ENCODE measurements around the gene LNX2.

Gene LNX2

DNA sequence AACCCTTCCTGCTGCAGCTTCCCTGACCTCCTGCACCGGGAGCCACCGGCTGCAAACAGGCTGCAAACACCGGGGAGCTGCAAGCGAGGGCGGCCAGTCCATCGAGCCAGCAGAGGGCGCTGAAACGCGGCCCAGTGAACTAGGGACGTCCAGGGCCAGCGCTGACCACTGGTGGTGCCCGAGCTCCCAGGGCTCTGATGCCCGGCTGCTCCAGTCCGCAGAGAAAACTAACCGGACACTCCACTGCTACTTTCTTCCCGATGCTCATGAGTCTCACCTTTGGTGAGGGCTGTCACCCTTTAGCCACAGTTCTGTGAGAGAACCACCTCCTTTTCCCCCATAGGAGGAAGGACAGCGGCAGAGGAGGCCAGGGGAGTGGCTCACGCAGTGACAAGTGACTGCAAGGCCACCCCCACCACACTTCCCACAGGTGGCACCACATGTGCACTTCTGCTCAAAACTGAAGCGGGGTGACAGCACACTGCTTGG, 87.1 kb downstream of the LNX2 start:
- Histone ChIP-seq H3K4me1 (ENCODE audit: insufficient read depth, poor library complexity, severe bottlenecking) (no peaks in the 10 kb centered on the region), H3K27me3 (ENCODE audit: insufficient read depth, poor library complexity, severe bottlenecking) (no peaks in the 10 kb centered on the region), H3K4me3 (ENCODE audit: severe bottlenecking) (no peak overlapping the region), H3K9me3 (ENCODE audit: severe bottlenecking) (no peaks in the 10 kb centered on the region), H3K36me3 (ENCODE audit: low read depth) (no peaks in the 10 kb centered on the region), H3K27ac (ENCODE audit: poor library complexity, severe bottlenecking) (no peak overlapping the region)
- TF ChIP-seq CTCF (IDR thresholded peaks at IDR 0.05; ENCODE audit: poor library complexity, severe bottlenecking) = peak; percentile 80
- ATAC-seq (ENCODE audit: low read depth) = peak; percentile 96
- DNase-seq (ENCODE audit: low spot score) = no peak

DNA sequence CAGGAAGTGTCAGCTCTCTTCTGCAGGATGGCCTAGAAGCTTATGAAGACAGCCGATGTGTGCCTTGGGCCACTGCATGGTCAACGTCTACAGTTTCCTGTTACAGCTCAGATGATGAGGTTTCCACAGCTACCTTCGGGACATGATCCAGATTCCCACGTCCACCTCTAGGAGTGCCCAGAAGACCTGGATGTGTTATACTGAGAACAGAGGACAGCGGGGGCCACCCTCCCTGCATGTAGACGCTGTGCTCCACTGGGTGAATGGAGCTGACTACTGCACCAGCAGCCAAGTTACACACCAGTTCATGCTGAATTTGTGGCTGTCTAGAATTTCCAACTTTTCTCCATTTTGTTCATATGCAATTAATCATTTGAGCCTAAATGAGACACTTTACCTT, 91.4 kb downstream of the LNX2 start:
- ATAC-seq (ENCODE audit: low read depth) (no peak), DNase-seq (ENCODE audit: low spot score) (no peak)
- TF ChIP-seq CTCF (IDR thresholded peaks at IDR 0.05; ENCODE audit: poor library complexity, severe bottlenecking) = no peak
- Histone ChIP-seq H3K27me3 (ENCODE audit: insufficient read depth, poor library complexity, severe bottlenecking) (no peaks in the 10 kb centered on the region), H3K9me3 (ENCODE audit: severe bottlenecking) (no peaks in the 10 kb centered on the region), H3K4me3 (ENCODE audit: severe bottlenecking) (no peak overlapping the region), H3K4me1 (ENCODE audit: insufficient read depth, poor library complexity, severe bottlenecking) (no peaks in the 10 kb centered on the region), H3K27ac (ENCODE audit: poor library complexity, severe bottlenecking) (no peak overlapping the region), H3K36me3 (ENCODE audit: low read depth) (no peaks in the 10 kb centered on the region)

- no peak for DNase-seq (ENCODE audit: low spot score)
- Histone ChIP-seq H3K4me1 (ENCODE audit: insufficient read depth, poor library complexity, severe bottlenecking) (no peaks in the 10 kb centered on the region), H3K36me3 (ENCODE audit: low read depth) (no peaks in the 10 kb centered on the region), H3K9me3 (ENCODE audit: severe bottlenecking) (no peaks in the 10 kb centered on the region), H3K4me3 (ENCODE audit: severe bottlenecking) (no peak overlapping the region), H3K27ac (ENCODE audit: poor library complexity, severe bottlenecking) (no peak overlapping the region), H3K27me3 (ENCODE audit: insufficient read depth, poor library complexity, severe bottlenecking) (no peaks in the 10 kb centered on the region)
- no peak for ATAC-seq (ENCODE audit: low read depth)
- TF ChIP-seq CTCF (IDR thresholded peaks at IDR 0.05; ENCODE audit: poor library complexity, severe bottlenecking) = no peak
These were observed 93.8 kb downstream of the LNX2 start for GRCh38 chr13:27526516-27526915.

DNA sequence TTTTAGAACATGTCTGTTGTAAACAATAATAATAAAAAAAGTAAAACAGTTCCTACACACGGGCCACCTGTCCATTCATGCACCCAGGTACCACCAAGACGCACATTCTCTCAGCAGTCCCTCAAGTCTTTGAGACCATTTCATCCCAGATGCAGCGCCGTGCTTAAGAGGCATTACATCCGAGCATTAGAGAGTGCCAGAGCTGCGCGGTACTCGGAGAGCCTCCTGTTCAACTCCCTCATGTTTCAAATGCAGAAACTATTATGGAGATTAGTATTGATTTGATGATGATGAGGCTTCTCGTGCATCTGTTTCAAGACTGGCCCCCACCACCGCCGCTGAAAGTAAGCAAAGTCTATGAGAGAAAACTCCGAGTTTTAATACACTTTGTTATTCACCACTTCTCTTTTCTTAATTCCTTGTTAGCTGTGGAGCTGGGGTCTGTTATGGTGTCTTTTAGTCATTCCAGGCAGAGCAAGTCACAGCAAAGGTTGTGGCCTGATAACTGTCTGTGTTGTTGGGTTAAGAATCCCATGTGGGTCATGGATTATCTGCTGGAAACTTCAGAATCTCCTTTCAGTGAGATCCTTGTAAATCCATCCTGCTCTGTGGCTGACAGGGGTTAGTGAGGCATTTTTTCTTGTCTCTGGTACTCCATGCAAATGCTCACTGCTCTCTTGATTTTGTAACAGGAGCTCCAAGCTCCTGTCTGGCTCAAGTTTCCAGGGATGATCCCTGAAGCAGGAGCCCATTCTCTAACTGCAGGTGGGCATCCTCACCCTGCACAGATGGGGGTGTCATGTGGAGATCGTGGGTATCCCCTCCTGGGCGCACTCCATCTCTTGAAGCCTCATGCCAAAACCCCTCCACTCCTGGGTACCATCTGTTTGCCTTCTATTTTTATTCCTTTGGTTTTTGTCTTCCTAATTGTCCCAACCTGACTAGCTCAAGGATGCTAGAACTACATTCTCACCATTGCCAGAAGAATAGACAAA, 95.1 kb downstream of the LNX2 start:
- Histone ChIP-seq H3K27ac (ENCODE audit: poor library complexity, severe bottlenecking) (no peak overlapping the region), H3K4me1 (ENCODE audit: insufficient read depth, poor library complexity, severe bottlenecking) (no peaks in the 10 kb centered on the region), H3K4me3 (ENCODE audit: severe bottlenecking) (no peak overlapping the region), H3K36me3 (ENCODE audit: low read depth) (no peaks in the 10 kb centered on the region), H3K27me3 (ENCODE audit: insufficient read depth, poor library complexity, severe bottlenecking) (no peaks in the 10 kb centered on the region), H3K9me3 (ENCODE audit: severe bottlenecking) (no peaks in the 10 kb centered on the region)
- no peak for DNase-seq (ENCODE audit: low spot score)
- ATAC-seq (ENCODE audit: low read depth) = no peak
- TF ChIP-seq CTCF (IDR thresholded peaks at IDR 0.05; ENCODE audit: poor library complexity, severe bottlenecking) = no peak

All from RWPE2 (cell line).